NOMO-1 treated with dmso at 0.1 percent for 144 hours (cell line): ENCODE data around the gene TUBG2.

Source experiments
- DNase-seq: peaks from one replicate; lab custom pipeline; 2025; ENCODE audit not compliant: unreplicated experiment; lab: John Stamatoyannopoulos, UW

TUBG2 gene

DNA sequence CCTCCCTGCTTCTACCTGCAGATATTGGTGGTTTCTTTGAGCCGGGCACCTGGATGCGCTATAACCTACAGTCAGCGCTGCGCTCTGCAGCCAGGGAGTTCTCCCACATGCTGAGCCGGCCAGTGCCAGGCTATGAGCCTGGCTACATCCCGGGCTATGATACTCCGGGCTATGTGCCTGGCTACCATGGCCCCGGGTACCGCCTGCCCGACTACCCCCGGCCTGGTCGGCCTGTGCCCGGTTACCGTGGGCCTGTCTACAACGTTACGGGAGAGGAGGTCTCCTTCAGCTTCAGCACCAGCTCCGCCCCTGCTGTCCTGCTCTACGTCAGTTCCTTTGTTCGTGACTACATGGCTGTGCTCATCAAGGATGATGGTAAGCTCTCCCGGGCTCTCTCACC lies 36.4 kb downstream of the TUBG2 start:
- DNase-seq: no peak

DNA sequence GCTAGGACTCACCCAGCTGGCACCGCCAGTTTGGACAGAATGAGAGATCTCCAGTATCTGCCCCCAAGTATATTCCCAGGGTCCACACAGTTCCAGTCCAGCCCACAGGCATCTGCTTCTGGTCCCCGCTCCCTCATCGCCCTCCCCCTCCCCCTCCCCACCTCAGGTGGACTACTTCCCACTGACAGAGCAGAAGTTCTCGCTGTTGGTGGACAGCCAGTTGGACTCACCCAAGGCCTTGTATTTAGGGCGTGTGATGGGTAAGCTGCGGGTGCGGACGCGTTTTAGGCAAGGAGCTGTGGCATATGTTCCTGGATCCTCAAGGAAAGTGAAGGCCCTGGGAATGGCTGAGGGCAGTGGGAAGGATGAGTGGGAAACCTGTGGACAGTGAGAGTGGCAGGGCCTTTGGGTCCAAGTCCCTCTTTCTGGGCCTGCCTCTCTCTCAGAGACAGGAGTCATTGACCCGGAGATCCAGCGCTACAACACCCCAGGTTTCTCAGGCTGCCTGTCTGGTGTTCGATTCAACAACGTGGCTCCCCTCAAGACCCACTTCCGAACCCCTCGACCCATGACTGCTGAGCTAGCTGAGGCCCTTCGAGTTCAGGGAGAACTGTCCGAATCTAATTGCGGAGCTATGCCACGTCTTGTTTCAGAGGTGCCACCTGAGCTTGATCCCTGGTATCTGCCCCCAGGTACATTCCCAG lies 38.2 kb downstream of the TUBG2 start:
- DNase-seq: no peak

DNA sequence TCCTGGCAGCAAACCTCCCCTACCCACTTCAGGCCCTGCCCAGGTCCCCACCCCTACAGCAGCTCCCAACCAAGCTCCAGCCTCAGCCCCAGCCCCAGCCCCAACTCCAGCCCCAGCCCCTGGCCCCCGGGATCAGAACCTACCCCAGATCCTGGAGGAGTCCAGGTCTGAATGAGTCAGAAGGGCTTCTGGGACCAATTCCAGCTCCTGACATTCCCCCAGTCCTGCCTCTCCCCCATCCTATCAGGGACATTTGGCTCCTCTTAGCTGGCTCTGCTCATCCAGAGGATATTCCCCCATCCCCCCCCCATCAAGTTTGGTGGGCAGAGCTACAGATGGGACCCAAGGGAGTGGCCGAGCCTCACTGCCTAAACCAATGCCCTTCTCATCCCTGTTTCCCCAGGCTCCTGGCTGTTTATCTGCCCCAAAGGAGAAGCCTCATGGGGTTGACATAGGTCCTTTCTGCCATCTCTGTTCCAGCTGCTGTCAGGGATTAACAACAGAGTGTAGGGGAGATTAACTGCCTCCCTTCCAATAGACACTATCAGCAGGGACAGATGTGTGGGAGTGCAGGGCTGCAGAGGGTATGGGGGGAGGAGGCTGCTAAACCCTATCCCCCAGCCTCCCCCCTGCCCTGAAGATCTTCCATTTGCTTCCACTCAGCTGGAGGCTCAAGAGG lies 39.8 kb downstream of the TUBG2 start:
- no peak for DNase-seq

DNA sequence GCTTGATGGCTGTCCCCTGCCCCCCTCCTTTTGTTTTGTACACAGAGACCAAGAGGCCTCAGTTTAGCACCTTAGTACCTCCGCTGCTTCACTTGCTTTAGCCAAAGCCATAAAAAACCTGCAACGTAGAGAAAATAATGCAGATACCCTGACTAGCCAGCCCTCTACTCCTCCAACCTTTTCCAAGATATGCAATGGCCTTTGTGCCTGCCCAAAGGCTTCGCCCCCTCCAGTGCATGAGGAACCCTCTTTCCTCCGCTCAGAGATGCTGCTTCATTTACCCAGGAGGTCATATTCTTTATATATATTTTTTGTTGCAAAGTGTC lies 40.3 kb downstream of the TUBG2 start:
- no peak for DNase-seq

DNA sequence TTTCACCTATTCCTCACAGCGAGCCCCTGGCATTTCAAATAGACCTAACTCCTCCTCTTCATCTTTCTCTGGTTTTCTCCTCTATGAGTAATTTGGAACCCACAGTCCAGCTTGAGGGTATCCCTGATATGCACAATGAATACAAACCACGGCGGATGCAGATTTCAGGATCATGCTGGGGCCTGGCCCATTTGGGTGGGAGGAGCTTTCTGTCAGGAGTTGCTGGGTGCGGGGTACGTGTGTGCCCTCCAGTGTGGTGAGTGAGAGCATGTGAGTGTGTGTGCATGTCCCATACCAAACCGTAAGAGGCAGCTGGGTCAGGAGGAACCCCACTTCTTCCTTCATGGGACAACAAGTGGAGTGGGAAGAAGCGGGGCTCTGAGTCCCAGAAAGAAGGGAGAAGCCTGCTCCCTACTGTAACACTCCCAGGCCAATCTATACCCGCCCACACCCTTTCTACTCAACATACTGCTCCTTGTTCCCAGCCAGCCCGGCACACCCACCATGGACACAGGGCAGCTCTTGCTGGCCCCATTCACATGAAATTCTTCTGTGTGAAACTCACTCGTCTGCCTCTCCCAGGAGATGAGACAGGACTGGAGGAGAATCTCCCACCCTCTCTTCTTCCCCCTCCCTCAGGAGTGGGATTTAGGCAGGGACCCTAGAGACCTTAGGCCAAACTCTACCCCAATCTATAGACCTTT lies 41.7 kb downstream of the TUBG2 start:
- DNase-seq: no peak

DNA sequence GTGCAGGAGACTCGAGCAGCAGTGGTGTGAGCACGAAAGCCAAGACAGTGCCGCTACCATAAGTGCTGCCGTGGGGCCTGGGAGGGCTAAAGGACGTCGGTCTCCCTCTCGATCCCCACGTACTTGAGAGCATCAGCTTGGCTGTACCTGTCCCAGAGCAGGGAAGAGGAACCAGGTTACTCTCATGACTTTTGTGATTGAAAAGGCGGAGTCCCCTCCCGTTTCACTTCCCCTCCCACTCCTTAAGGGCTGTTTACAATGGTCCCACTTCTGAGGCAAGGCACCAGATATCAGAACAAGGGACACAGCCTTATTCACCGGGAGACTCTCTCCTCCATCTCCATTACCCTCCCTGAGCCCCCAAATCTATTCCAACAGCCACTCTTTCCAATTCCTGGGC lies 43.4 kb downstream of the TUBG2 start:
- no peak for DNase-seq

DNA sequence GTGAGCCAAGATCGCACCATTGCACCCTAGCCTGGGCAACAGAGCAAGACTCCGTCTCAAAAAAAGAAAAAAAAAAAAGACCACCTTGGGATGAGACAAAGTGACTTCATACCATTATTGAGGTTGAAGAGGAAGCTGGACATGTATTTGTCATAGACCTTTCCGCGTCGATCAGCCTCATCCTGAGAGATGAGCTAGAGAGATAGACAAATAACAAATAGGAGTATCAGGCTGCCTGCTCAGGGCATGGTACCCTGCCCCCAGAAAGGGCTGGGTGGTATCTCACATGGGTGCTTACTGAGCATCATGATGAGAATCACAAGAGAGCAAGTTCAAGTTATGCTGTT lies 45.4 kb downstream of the TUBG2 start:
- no peak for DNase-seq

DNA sequence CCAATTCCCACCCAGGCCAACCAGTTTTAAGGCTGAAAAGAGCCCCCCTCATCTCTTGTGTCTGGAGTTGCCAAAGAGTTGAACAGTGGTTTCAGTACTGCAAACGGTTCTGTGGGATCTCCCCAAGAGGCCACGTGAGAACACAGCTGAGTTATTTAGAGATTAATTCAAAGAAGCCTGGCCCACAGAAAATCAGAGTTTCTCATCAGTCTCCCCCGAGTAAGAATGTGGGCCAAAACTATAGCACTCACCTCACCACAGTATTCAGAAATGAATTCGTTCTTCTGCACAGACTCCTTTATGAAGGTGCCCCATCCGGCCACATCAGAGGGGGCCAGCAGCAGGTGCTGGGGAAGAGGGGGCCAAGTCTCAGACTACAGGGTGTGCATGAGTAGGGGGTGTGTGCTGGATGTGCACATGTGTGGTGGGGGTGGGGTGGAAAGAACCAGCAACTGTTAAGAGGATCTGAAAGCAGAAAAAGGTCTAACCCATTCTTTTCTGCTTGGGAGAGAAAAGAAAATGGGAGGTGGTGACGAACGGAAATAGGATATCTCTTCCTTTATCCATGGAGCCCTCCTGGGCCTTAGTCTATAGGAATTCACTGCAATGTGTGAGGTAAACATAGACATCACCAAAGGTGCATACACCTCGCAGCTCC lies 45.9 kb downstream of the TUBG2 start:
- no peak for DNase-seq

DNA sequence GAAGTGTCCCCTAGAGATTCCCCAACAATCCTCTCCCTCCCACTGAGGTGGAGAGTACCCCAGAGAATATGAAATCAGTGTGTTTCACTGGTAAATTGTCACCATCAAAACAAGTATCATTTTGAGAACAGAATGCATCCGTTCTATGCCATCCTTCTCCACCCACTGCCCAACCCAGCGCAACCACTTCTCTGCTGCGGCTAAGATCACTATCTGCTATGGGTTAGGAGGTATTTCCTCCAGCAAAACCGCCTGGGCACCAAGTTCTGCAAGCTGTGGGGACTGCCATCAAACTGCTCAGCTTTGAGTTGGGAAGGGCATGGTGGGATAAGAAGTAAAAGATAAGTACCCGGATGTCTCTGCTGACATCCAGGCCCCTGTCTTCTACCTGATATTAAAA lies 47.6 kb downstream of the TUBG2 start:
- no peak for DNase-seq

DNA sequence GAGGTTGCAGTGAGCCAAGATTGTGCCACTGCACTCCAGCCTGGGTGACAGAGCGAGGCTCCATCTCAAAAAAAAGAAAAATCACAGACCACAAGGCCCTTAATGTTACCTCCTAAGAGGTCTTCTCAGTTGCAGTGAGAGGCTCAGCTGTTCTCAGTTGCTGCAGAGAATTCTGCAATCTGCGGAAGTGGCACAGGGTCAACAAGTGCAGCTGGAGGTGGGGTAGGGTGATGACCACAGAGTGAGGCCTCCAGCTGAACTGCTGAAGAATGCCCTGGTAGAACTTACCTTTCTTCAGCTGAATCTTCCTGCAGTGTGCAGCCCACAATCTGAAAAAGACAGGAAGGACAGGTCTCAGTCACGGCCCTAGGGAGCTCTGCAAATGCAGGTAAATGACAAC lies 49.5 kb downstream of the TUBG2 start:
- no peak for DNase-seq

DNA sequence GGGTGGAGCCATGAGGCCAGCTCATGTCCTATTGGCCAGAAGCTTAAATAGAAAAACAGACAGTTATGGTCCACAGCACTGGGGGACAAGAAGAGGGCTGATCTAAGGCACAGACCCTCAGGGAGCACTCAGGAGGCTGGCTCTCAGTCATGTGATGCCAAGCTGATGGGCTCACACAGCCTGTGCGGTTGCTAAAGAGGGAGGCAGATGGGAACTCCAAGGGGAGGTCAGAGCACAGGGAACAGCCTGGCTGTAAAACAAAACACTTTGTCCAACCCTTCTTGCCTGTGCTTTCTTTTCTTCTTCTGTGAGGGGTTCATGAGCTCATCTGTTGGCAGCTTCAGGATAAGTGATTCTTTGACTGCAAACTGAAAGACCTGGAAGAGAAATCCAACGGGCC lies 50.5 kb downstream of the TUBG2 start:
- DNase-seq: no peak
